HG02798 (cell line): ENCODE results near the gene SLC16A10.
A peak's percentile ranks its signal among the peaks of the same experiment; 100 is the strongest.
"Not testable (repeated sequence)": the region's sequence is repeated elsewhere in the genome, so short reads cannot be mapped to it uniquely, and the experiment has no call there.

Experiments used
- ATAC-seq: cut with Tn5 transposase; IDR thresholded peaks from one replicate; pipeline ENCODE4 v1.9.1; 2021; ENCODE audit warnings: mild to moderate bottlenecking; ENCODE audit not compliant: unreplicated experiment, poor library complexity

SLC16A10 gene

DNA sequence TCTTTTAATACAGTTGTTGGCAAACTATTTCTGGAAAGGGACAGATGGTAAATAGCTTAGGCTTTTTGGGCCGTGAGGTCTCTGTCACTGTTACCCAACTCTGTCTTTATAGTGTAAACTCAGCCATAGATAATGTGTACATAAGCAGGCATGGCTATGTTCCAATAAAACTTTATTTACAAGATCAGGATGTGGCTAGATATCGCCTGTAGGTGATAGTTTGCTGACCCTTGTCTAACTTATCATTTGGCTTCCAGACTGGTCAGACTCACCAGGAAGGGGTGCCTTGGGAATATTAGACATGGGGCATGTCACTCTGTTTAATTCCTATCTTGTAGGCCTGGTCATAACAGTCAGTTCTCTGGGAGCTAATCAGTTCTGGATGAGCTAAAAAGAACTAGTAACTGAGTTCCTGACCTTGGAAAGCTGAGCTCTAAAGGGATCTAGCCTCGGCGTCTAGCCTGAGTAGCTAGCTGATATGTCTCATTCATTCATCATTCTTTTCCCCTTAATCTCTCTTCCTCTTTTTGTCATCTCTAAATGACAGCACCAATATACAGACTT is 163.6 kb downstream of the SLC16A10 start:
- ATAC-seq = no peak

GRCh38 chr6:111252726-111253125 is 165.4 kb downstream of the SLC16A10 start:
- no peak for ATAC-seq

DNA sequence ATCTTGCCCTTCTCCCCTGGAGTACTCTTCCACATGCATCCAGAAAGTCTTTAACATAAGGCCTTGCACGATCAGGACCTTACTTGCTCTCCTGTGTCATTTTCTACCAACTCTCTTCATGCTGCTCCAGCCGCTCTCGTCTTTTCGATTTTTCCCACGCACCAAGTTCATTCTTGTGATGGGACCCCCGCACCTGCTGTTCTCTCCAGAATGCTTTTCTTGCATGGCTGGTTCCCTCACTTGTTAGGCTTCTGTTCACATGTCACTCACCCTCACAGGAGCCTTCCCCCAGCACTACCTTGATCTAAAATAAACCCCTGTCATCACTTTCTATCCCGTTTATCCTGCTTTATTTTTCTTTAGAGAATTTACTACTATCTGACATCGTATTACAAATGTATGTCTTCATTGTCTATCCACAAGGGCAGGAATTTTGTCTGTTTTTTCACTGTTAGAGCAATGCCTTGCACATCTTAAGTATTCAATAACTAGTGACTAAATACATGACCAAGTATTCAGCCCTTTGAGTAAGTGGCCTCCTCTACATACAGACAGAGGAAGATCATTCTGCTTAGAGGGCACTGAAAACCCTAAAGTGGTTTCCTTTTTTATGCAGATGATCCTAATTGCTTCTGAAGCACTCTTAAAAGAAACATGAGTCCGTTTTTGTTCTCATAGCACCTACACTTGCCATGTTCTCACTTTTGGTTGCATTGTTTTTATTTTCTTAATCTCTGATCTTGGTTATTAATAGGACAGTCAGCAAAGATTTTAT is 166.9 kb downstream of the SLC16A10 start:
- no peak for ATAC-seq

DNA sequence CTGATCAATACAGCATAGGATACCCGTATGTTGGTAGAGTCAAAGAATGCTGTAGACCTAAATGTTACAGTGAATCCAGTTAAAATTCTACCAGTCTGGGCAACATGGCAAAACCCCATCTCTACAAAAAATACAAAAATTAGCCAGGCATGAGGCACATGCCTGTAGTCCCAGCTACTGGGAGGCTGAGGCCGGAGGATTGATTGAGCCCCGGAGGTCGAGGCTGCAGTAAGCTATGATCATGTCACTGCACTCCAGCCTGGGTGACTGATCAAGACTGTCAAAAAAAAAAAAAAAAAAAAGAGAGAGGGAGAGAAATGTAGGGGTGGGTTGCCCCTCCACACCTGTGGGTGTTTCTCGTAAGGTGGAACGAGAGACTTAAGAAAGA is 167.5 kb downstream of the SLC16A10 start:
- ATAC-seq = no peak

- not testable (repeated sequence) for ATAC-seq
Measured at GRCh38 chr6:111255838-111256237, 168.5 kb downstream of the SLC16A10 start.

GRCh38 chr6:111256646-111257045 is 169.3 kb downstream of the SLC16A10 start:
- no peak for ATAC-seq

- no peak for ATAC-seq
Measured at GRCh38 chr6:111258010-111258409, 170.7 kb downstream of the SLC16A10 start.

- no peak for ATAC-seq
Measured at GRCh38 chr6:111258615-111259088, 171.3 kb downstream of the SLC16A10 start.

DNA sequence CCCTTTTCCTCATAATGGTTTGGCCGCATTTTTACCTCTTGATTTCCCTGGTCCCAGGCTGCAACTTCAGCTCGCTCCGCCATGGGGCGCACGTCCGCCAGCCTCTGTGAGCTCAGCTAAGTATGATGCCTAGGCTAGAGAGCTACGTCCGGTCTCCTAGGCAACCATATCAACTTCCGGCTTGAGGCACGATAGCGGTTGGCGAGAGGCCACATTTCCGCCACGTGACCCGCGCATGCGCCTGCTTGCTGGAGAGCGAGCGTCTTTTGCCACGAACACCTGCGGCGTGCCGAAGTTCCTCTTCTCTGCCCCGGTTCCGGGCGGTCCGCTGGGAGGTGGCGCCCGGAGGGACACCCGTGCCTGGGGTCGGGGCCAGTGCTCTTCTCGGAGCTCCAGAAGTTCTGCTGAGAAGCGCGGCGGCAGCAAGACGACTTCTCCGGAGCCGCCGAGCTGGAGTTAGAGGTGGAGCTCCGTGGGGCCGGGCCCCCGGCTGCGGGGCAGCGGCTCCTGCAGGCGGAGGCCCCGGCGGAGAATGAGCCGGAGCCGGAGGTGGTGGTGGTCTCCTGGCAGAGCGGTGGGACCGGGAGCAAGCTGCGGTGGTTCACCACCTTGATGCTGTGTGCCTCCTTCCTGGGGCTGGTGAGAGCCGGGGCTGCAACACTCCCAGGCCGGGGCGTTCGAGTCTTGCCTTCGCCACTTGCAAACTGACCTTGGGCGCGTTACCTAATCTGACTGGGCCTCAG is 172.0 kb downstream of the SLC16A10 start:
- peak; percentile 99 for ATAC-seq

GRCh38 chr6:111260570-111261298 is 173.4 kb downstream of the SLC16A10 start:
- no peak for ATAC-seq

GRCh38 chr6:111263837-111264236 is 176.5 kb downstream of the SLC16A10 start:
- ATAC-seq = no peak

DNA sequence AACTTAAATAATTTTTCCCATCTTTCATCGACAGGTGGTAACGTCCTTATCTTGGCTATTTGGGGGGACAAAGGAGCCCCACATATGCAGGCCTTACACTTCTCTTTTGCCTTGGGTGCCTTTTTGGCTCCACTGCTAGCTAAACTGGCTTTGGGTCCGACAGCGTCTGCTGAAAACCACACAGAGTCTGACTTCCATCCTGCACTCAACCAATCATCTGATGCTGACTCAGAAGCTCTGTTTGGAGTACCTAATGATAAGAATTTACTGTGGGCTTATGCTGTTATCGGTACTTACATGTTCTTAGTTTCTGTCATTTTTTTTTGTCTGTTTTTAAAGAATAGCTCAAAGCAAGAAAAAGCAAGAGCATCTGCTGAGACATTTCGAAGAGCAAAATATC is 178.5 kb downstream of the SLC16A10 start:
- no peak for ATAC-seq

DNA sequence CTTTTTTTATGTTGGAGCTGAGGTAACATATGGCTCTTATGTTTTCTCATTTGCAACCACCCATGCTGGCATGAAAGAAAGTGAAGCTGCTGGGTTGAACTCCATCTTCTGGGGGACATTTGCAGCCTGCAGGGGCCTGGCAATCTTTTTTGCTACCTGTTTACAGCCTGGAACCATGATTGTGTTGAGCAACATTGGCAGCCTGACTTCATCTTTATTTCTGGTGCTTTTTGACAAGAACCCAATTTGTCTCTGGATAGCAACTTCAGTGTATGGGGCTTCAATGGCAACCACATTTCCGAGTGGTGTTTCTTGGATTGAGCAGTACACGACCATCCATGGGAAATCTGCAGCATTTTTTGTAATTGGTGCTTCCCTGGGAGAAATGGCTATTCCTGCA is 179.0 kb downstream of the SLC16A10 start:
- no peak for ATAC-seq

DNA sequence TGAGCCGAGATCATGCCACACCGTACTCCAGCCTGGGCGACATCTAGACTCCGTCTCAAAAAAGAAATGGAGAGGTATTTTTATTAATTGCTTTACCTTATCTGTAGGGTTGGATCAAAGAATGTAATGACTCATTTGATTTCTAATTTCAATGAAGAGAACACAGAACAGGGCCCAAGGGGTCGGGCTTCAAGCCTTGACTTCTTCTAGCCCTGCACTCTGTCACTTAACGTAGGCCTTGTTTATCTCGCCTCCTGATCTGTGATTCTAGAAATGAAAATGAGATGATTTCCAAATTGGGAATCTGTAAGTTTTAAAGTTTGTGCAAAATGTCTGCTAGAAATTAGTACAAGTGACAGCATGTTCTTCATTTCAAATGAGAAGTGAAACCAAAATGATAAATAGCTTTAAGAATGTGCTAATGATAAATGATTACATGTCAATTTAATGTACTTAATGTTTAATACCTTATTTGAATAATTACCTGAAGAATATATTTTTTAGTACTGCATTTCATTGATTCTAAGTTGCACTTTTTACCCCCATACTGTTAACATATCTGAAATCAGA is 180.5 kb downstream of the SLC16A10 start:
- ATAC-seq = no peak

- no peak for ATAC-seq
Measured at GRCh38 chr6:111269401-111269970, 182.2 kb downstream of the SLC16A10 start.

DNA sequence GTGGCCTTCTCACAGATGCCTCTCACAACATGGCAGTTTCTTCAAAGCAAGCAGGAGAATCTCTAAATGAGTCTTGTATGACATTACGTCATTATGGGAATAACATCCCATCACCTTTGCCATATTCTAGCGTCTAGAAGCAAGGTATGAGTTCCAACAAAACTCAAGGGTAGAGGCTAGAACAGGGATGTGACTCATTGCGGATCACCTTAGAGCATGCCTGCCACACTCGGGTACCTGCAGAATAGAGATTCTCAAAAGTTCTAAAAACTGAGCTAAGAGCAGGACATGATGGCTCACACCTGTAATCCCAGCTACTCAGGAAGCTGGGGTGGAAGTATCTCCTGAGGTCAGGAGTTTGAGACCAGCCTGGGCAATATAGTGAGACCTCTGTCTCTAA is 182.8 kb downstream of the SLC16A10 start:
- no peak for ATAC-seq

DNA sequence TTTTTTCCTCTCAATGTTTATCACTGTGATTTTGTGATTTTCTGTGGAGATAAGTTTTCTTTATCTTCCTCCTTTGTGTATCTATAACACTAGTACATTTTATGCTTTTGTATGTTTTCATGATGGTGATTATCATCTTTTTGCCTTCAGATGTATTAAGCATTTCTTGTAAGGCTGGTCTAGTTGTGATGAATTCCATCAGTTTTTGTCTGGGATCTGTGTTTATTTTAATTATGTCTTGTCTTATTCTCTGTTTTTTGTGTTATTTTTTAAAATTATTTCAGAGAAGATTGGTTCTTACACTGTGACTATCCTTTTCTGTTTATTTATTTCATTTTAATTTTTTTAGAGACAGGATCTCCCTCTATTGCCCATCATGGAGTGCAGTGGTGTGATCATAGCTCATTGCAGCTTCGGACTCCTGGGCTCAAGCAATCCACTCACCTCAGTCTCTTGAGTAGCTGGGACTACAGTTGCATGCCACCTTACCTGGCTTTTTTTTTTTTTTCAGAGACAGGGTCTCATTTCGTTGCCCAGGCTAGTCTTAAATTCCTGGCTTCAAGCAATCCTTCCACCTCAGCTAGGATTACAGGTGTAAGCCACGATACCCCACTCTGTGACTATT is 187.4 kb downstream of the SLC16A10 start:
- no peak for ATAC-seq

- no peak for ATAC-seq
Measured at GRCh38 chr6:111276335-111276734, 189.0 kb downstream of the SLC16A10 start.

DNA sequence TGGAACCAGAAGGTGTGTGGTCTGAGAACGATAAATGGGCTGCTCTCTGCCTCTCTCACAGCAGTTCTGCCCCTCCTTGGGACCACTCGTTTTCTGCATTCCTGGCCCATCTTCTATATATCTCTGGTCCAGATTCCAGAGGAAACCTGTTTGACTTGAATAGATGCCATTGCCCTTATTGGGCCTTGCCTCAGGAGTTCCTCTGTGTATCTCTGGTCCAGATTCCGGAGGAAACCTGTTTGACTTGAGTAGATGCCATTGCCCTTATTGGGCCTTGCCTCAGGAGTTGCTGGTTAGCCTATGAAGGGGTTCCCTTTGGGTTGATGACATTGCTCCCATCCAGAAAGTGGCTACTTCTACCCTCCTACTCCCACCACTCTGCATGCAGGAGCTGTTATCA is 189.4 kb downstream of the SLC16A10 start:
- no peak for ATAC-seq

- no peak for ATAC-seq
Measured at GRCh38 chr6:111277819-111278218, 190.5 kb downstream of the SLC16A10 start.
